Trophoblast cell (in vitro differentiated cells and primary cell): ENCODE measurements around the gene RAB27A.

Experiments used
- DNase-seq, 2 donors: peaks; one replicate each; pipeline ENCODE4 v3.0.0-alpha.2; 2016
- H2AFZ ChIP-seq: 2 replicates; pipeline ENCODE4 v1.6.1; 2013; ENCODE audit warnings: low read length, moderate library complexity, mild to moderate bottlenecking; ENCODE audit not compliant: insufficient read depth, poor library complexity
- H2AK5ac ChIP-seq: 2 replicates; pipeline ENCODE4 v1.6.1; 2013; ENCODE audit warnings: mild to moderate bottlenecking, low read length
- H2BK120ac ChIP-seq: 2 replicates; pipeline ENCODE4 v1.6.1; 2013; ENCODE audit warnings: low read length, mild to moderate bottlenecking, moderate library complexity; ENCODE audit not compliant: insufficient read depth, poor library complexity
- H2BK12ac ChIP-seq: 2 replicates; pipeline ENCODE4 v1.6.1; 2013; ENCODE audit warnings: mild to moderate bottlenecking, low read length, moderate library complexity
- H2BK5ac ChIP-seq: 2 replicates; pipeline ENCODE4 v1.6.1; 2013; ENCODE audit warnings: low read length, low read depth, moderate library complexity, mild to moderate bottlenecking; ENCODE audit not compliant: poor library complexity
- H3K14ac ChIP-seq: 2 replicates; pipeline ENCODE4 v1.6.1; 2013; ENCODE audit warnings: mild to moderate bottlenecking, low read length
- H3K18ac ChIP-seq: 2 replicates; pipeline ENCODE4 v1.6.1; 2013; ENCODE audit warnings: mild to moderate bottlenecking, low read length
- H3K23ac ChIP-seq: 2 replicates; pipeline ENCODE4 v1.6.1; 2013; ENCODE audit warnings: low read length
- H3K27ac ChIP-seq: 2 replicates; pipeline ENCODE4 v1.5.1; 2013; ENCODE audit warnings: low read depth, mild to moderate bottlenecking, inconsistent platforms, low read length, moderate library complexity
- H3K27me3 ChIP-seq: 2 replicates; pipeline ENCODE4 v1.6.1; 2013; ENCODE audit warnings: inconsistent platforms, mild to moderate bottlenecking, low read length, moderate library complexity; ENCODE audit not compliant: insufficient read depth
- H3K36me3 ChIP-seq, 2 experiments: 1 replicate in 1 of 2; 2 replicates in 1 of 2; pipeline ENCODE4 v1.6.1; 2013; ENCODE audit warnings: low read length in 2 of 2, mild to moderate bottlenecking in 2 of 2, moderate library complexity in 1 of 2; ENCODE audit not compliant: insufficient read depth in 2 of 2, control insufficient read depth in 1 of 2
- H3K4ac ChIP-seq: 2 replicates; pipeline ENCODE4 v1.6.1; 2013; ENCODE audit warnings: low read depth, mild to moderate bottlenecking, low read length, moderate library complexity
- H3K4me1 ChIP-seq, 2 experiments: 1 replicate in 1 of 2; 2 replicates in 1 of 2; pipeline ENCODE4 v1.6.1; 2013; ENCODE audit warnings: low read length in 2 of 2, mild to moderate bottlenecking in 2 of 2, moderate library complexity in 1 of 2; ENCODE audit not compliant: insufficient read depth in 2 of 2, control insufficient read depth in 1 of 2
- H3K4me2 ChIP-seq: 2 replicates; pipeline ENCODE4 v1.6.1; 2013; ENCODE audit warnings: inconsistent platforms, mild to moderate bottlenecking, low read length, moderate library complexity
- H3K4me3 ChIP-seq: 2 replicates; pipeline ENCODE4 v1.5.1; 2013; ENCODE audit warnings: mild to moderate bottlenecking, low read depth, low read length, inconsistent platforms
- H3K79me1 ChIP-seq: one replicate; pipeline ENCODE4 v1.6.1; 2013; ENCODE audit warnings: low read length
- H3K79me2 ChIP-seq: 2 replicates; pipeline ENCODE4 v1.6.1; 2013; ENCODE audit warnings: low read length, mild to moderate bottlenecking; ENCODE audit not compliant: control insufficient read depth, insufficient read depth, poor library complexity
- H3K9ac ChIP-seq: 2 replicates; pipeline ENCODE4 v1.6.1; 2013; ENCODE audit warnings: mild to moderate bottlenecking, low read length
- H3K9me3 ChIP-seq: 2 replicates; pipeline ENCODE4 v1.6.1; 2013; ENCODE audit warnings: low read depth, mild to moderate bottlenecking, control low read depth, inconsistent platforms, low read length; ENCODE audit not compliant: insufficient read depth
- H4K12ac ChIP-seq: 2 replicates; pipeline ENCODE4 v1.6.1; 2013; ENCODE audit warnings: low read depth, mild to moderate bottlenecking, low read length, moderate library complexity
- H4K8ac ChIP-seq: 2 replicates; pipeline ENCODE4 v1.6.1; 2013; ENCODE audit warnings: low read depth, mild to moderate bottlenecking, low read length, moderate library complexity
- H4K91ac ChIP-seq: one replicate; pipeline ENCODE4 v1.6.1; 2013; ENCODE audit warnings: low read depth, mild to moderate bottlenecking, low read length, moderate library complexity
- WGBS: extraction: QIAGEN DNeasy Blood & Tissue Kit; methylation state at CpG from one replicate; pipeline ENCODE4 v1.1.7; 2013; ENCODE audit warnings: missing lambda C conversion rate; ENCODE audit not compliant: insufficient read length, insufficient coverage; ENCODE audit errors: extremely low coverage; 5-methylcytosine and 5-hydroxymethylcytosine counted together

The RAB27A gene

DNA sequence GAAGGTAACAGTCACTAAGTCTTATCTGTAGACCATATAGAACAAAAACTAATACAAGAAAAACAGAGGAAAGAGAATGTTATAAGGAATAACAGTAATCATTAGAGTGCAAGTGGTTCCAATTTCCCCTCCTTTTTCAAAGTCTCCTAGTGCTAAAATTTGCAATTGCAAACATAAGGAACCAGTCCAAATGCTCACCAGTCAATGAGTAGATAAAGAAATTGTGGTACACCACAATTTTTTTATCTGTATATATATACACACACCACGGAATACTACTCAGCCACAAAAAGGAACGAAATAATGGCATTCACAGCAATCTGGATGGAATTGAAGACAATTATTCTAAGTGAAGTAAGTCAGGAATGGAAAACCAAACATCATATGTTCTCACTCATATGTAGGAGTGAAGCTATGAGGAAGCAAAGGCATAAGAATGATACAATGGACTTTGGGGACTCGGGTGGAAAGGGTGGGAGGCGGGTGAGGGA, 54.0 kb downstream of the RAB27A start:
- Histone ChIP-seq H3K4ac (no peak overlapping the region), H3K18ac (no peak overlapping the region), H3K36me3 (no peaks in the 10 kb centered on the region), H3K23ac (no peak overlapping the region), H3K9me3 (no peaks in the 10 kb centered on the region), H2AFZ (no peak overlapping the region), H3K27me3 (no peaks in the 10 kb centered on the region), H2BK12ac (no peak overlapping the region), H3K79me2 (no peaks in the 10 kb centered on the region), H3K4me1 (no peaks in the 10 kb centered on the region), H3K4me3 (no peak overlapping the region), H3K14ac (no peak overlapping the region), H2AK5ac (no peak overlapping the region), H4K91ac (no peak overlapping the region), H2BK5ac (no peak overlapping the region), H2BK120ac (no peak overlapping the region), H3K79me1 (no peaks in the 10 kb centered on the region), H4K12ac (no peak overlapping the region), H4K8ac (no peak overlapping the region), H3K4me2 (no peak overlapping the region), H3K9ac (no peak overlapping the region), H3K27ac (no peak overlapping the region)
- no peak for DNase-seq
- WGBS, result no CpG with 5 or more reads among the region's 4 CpGs

DNA sequence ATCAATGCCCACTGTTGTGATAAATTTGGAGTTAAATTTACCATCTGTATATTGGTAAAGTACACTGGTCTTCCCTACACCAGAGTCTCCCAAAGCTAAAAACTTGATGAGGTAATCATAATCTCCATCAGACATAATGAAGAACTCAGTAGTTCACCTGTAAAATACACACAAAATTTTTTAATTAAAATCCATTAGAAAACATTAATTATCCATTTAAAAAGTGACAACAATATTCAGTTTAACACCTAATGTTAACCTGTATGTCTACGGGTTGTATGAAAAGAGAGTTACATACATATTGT, 54.9 kb downstream of the RAB27A start:
- Histone ChIP-seq H2AK5ac (no peak overlapping the region), H3K36me3 (no peaks in the 10 kb centered on the region), H2BK120ac (no peak overlapping the region), H4K91ac (no peak overlapping the region), H3K18ac (no peak overlapping the region), H3K9me3 (no peaks in the 10 kb centered on the region), H3K23ac (no peak overlapping the region), H3K14ac (no peak overlapping the region), H2BK12ac (no peak overlapping the region), H3K4me1 (no peaks in the 10 kb centered on the region), H3K27ac (no peak overlapping the region), H3K4me2 (no peak overlapping the region), H4K12ac (no peak overlapping the region), H3K79me2 (no peaks in the 10 kb centered on the region), H3K4me3 (no peak overlapping the region), H2AFZ (no peak overlapping the region), H3K27me3 (no peaks in the 10 kb centered on the region), H3K79me1 (no peaks in the 10 kb centered on the region), H3K9ac (no peak overlapping the region), H3K4ac (no peak overlapping the region), H4K8ac (no peak overlapping the region), H2BK5ac (no peak overlapping the region)
- WGBS, result no CpG with 5 or more reads among the region's 1 CpG
- no peak for DNase-seq

DNA sequence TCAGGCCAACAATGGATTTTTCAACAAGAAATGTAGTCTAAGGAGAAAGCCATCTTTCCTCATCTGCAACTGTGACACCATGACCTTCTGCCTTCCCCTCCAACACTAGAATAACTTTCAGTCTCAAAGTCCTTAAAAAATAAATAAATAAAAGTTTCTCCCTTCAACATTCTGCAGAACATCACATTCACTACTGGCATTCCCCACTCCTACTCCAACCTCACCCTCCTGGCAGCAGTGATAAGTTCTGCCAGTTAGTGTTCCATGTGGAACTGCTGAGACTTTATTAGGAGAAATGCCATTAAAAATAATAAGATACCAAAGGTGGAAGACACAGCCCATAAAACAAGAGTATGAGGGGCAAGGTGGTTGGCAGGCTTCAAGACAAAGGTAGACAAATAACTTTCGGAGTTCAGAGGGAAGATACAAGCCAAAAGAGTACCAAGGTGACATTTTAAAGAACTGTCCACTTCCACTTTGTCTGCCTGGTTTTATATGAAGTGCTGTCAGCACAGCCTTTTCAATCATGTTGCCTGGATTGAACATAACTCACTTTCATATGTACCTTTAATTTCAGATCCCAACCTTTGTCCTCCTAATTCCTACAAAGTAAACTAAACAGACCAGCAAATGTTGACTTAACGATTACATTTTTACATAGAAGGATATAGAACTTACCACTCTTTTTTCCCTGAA, 55.4 kb downstream of the RAB27A start:
- Histone ChIP-seq H3K4me3 (no peak overlapping the region), H2AK5ac (no peak overlapping the region), H3K4me1 (no peaks in the 10 kb centered on the region), H3K4me2 (no peak overlapping the region), H2BK5ac (no peak overlapping the region), H2BK120ac (no peak overlapping the region), H2AFZ (no peak overlapping the region), H3K27me3 (no peaks in the 10 kb centered on the region), H4K12ac (no peak overlapping the region), H3K36me3 (no peaks in the 10 kb centered on the region), H3K79me2 (no peaks in the 10 kb centered on the region), H3K4ac (no peak overlapping the region), H3K9me3 (no peaks in the 10 kb centered on the region), H3K79me1 (no peaks in the 10 kb centered on the region), H3K9ac (no peak overlapping the region), H3K14ac (no peak overlapping the region), H4K8ac (no peak overlapping the region), H3K18ac (no peak overlapping the region), H3K27ac (no peak overlapping the region), H3K23ac (no peak overlapping the region), H4K91ac (no peak overlapping the region), H2BK12ac (no peak overlapping the region)
- no peak for DNase-seq
- no CpG with 5 or more reads among the region's 2 CpGs for WGBS

DNA sequence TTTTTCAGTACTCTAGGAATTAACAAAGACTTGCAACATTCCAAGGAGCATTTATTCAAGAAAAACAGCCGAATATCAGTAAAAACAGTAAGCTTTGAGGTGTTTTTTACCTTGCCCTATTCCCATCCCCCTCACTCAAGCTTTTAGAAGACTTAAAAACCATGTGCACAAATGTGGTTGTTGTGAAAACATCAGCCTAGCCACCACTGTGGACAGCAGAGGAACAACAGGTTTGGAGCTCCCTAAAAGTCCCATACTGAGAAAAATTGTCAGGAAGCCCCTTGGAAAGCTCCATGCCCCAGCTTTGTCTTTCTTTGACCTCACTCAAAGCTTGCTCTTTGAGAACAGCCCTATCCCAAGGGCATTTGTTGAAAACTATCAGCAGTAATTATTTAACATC, 58.2 kb downstream of the RAB27A start:
- H2AK5ac ChIP-seq, result no peak overlapping the region
- H3K14ac ChIP-seq, result no peak overlapping the region
- no peak overlapping the region for H2BK120ac ChIP-seq
- no peaks in the 10 kb centered on the region for H3K4me1 ChIP-seq
- H3K23ac ChIP-seq, result no peak overlapping the region
- H2BK12ac ChIP-seq, result no peak overlapping the region
- H3K36me3 ChIP-seq, result no peaks in the 10 kb centered on the region
- no peak overlapping the region for H3K18ac ChIP-seq
- H4K91ac ChIP-seq, result no peak overlapping the region
- H4K8ac ChIP-seq, result no peak overlapping the region
- H3K79me1 ChIP-seq, result no peaks in the 10 kb centered on the region
- H3K4ac ChIP-seq, result no peak overlapping the region
- H3K9me3 ChIP-seq, result no peaks in the 10 kb centered on the region
- no peak overlapping the region for H3K4me3 ChIP-seq
- no peak overlapping the region for H2AFZ ChIP-seq
- H3K27me3 ChIP-seq, result no peaks in the 10 kb centered on the region
- no CpG with 5 or more reads among the region's 1 CpG for WGBS
- H3K79me2 ChIP-seq, result no peaks in the 10 kb centered on the region
- no peak overlapping the region for H4K12ac ChIP-seq
- H3K27ac ChIP-seq, result no peak overlapping the region
- no peak overlapping the region for H3K9ac ChIP-seq
- DNase-seq, result no peak
- no peak overlapping the region for H3K4me2 ChIP-seq
- H2BK5ac ChIP-seq, result no peak overlapping the region
